ENCODE data around the gene MRPL44.

GRCh38 chr2:224016963-224017362, 59.7 kb downstream of the MRPL44 start:
- TF ChIP-seq CTCF (IDR thresholded peaks at IDR 0.05) (no peak), POLR2A (IDR thresholded peaks at IDR 0.05) (no peak)

Data from heart left ventricle (tissue), 13 donors.